HUES48 (cell line): ENCODE measurements around the gene UGT2B15.
"Not testable (repeated sequence)": the region's sequence is repeated elsewhere in the genome, so short reads cannot be mapped to it uniquely, and the experiment has no call there.

Experiments used
- H3K27ac ChIP-seq: one replicate; pipeline ENCODE4 v1.7.0; 2013; ENCODE audit warnings: low read depth, low read length, inconsistent platforms
- H3K27me3 ChIP-seq: 2 replicates; pipeline ENCODE4 v1.6.1; 2013; ENCODE audit warnings: mild to moderate bottlenecking, low read length; ENCODE audit not compliant: control insufficient read depth, insufficient read depth
- H3K36me3 ChIP-seq: 2 replicates; pipeline ENCODE4 v1.6.1; 2013; ENCODE audit warnings: low read length; ENCODE audit not compliant: control insufficient read depth, insufficient read depth
- H3K4me1 ChIP-seq: 2 replicates; pipeline ENCODE4 v1.6.1; 2013; ENCODE audit warnings: mild to moderate bottlenecking, low read length; ENCODE audit not compliant: control insufficient read depth, insufficient read depth
- H3K4me3 ChIP-seq: 2 replicates; pipeline ENCODE4 v1.5.1; 2013; ENCODE audit warnings: mild to moderate bottlenecking, low read depth, low read length
- H3K9ac ChIP-seq: 2 replicates; pipeline ENCODE4 v1.6.1; 2013; ENCODE audit warnings: mild to moderate bottlenecking, low read depth, low read length, moderate library complexity
- H3K9me3 ChIP-seq: 2 replicates; pipeline ENCODE4 v1.6.1; 2013; ENCODE audit warnings: low read length; ENCODE audit not compliant: control insufficient read depth, insufficient read depth

The UGT2B15 gene

DNA sequence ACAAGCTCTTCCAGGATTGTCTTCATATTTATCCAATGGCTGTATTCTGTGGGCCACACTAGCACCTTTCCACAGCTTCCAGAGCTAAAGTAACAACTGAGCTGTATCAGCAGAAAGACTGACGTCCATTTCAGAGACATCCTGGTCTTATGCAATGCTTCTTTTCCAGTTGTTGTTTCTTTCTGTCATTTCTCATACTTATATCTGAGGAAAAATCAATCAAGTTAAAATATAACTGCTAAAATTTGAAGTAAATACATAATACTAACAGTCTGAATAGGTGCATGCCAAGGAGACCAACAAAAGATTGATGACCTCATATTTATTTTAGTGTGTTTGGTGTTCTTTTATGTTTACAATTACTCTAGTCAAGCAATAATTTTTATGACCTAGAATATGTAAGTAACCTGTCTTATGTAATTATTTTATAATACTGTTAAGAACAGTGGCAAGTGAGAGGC, at the start of gene UGT2B15:
UGT2B15 (minus strand) TSS at position 174 of the 461 bp plus-strand sequence; CDS start at position 140, 34 bp downstream.
- H3K9me3 ChIP-seq, H3K27me3 ChIP-seq, H3K4me1 ChIP-seq, H3K9ac ChIP-seq, H3K4me3 ChIP-seq, H3K36me3 ChIP-seq, H3K27ac ChIP-seq: not testable (repeated sequence)

DNA sequence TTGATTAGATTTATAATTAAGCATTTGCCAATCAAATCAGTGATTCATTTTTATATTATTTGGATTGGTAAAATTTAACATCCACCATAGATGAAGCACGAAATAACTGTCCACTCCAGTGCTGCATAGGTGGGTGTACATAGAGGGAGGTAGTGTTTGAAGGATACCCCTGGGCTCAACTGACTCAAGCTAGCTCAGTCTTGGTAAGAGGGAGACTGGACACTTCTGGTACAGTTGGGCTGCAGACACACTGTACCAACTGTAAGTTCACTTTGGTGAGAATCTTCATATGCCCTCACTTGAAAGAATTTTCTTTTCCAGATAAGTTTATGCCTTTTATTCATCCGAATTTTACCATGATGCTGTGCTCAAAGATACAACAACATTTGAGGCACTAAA, 48.6 kb upstream of the UGT2B15 start:
- Histone ChIP-seq H3K27me3 (no peaks in the 10 kb centered on the region), H3K9me3 (peaks cover 5% of the 10 kb centered on the region; the same call in 1 of the 2 replicates), H3K9ac (no peak overlapping the region), H3K4me1 (peaks cover 9% of the 10 kb centered on the region; the same call in 1 of the 2 replicates), H3K27ac (no peak overlapping the region), H3K36me3 (no peaks in the 10 kb centered on the region), H3K4me3 (no peak overlapping the region)

DNA sequence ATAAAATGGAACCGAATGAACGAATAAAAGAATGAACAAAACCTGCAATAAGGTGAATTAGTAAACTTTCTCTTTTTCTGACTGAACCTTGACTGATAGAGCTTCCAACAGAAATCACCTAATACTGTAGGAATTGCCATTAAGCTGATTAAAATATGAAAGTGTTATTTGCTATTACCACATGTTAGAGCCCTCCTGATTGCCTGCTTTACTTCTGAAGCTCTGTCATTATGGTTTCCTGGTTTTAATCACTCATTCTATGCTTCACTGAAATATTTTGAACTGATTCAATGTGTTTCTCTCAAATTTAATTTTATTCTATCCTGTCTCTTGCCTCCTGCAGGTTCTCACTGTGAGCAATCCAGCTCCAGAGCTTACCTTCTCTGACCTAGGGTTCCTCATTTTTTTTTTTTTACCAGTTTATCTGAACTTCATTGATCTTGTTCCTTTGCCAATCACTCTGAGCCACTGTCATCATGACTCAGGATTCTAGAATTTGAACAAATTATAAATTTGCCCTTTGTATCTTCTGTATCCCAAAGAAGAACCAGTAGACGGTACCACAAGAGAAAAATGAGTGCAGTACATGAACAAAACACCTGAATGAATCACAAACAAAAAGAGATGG, 48.1 kb upstream of the UGT2B15 start:
- Histone ChIP-seq H3K9ac (no peak overlapping the region), H3K27ac (no peak overlapping the region), H3K4me1 (peaks cover 9% of the 10 kb centered on the region; the same call in 1 of the 2 replicates), H3K36me3 (no peaks in the 10 kb centered on the region), H3K9me3 (peaks cover 5% of the 10 kb centered on the region; the same call in 1 of the 2 replicates), H3K4me3 (no peak overlapping the region), H3K27me3 (no peaks in the 10 kb centered on the region)

DNA sequence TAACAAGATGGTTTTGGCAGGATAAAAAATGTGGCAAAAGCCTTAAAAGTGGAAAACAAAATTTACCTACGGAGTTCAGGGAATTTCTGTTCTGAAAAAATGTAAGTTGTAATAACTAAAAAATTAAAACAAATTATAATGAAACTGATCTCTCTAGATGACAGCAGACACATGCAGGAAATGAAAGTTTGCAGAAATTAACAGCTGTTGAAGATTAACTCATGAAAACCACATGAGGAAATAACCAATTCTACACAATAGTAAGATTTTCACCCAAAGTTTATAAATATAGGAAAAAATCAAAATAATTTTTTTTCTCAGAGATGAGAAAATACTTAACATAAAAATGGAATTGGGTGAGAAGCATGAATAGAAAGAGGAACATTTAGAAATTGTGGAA, 47.5 kb upstream of the UGT2B15 start:
- Histone ChIP-seq H3K9me3 (peaks cover 5% of the 10 kb centered on the region; the same call in 1 of the 2 replicates), H3K27ac (no peak overlapping the region), H3K4me3 (no peak overlapping the region), H3K9ac (no peak overlapping the region), H3K4me1 (peaks cover 9% of the 10 kb centered on the region; the same call in 1 of the 2 replicates), H3K27me3 (no peaks in the 10 kb centered on the region), H3K36me3 (no peaks in the 10 kb centered on the region)

DNA sequence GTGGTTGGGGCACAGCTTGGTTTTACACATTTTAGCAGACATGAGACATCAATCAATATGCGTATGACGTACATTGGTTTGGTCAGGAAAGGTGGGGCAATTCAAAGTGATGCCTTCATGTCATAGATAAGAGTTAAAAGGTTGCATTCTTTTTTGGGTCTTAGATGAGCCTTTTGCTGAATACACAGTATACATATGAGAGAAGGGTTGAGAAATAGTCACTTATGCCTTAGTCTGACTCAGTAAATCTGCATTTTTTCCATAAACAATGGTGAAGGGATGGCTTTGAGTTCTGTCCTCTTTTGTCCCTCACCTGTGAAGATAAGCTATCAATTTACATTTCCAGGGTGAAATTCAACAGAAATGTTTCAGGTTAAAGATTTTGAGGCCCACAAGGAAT, 43.9 kb upstream of the UGT2B15 start:
- Histone ChIP-seq H3K9ac (no peak overlapping the region), H3K27ac (peak overlapping the region; percentile 11), H3K27me3 (no peaks in the 10 kb centered on the region), H3K4me1 (peaks cover 9% of the 10 kb centered on the region; the same call in 1 of the 2 replicates), H3K36me3 (no peaks in the 10 kb centered on the region), H3K4me3 (no peak overlapping the region), H3K9me3 (no peaks in the 10 kb centered on the region)

DNA sequence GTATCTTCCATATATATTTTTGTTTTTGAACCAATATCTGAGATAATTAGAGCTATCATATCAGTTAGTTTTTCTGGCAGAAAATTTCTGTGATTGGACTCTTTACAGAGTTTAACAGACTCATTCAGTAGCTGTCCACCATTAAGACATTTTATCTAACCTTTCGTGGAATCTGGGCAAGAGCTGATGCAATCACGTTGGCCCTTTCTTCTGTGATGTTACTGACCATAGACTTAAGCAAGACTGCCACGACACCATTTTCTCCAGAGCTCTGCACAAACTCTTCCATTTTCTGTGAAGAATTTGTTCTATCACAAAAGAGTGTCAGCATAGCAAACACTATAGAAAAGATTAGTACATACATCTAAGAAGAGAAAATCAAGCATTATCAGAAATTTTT, 41.8 kb upstream of the UGT2B15 start:
- Histone ChIP-seq H3K27me3 (no peaks in the 10 kb centered on the region), H3K4me3 (no peak overlapping the region), H3K36me3 (no peaks in the 10 kb centered on the region), H3K9me3 (no peaks in the 10 kb centered on the region), H3K4me1 (peaks cover 9% of the 10 kb centered on the region; the same call in 1 of the 2 replicates), H3K27ac (no peak overlapping the region), H3K9ac (no peak overlapping the region)

DNA sequence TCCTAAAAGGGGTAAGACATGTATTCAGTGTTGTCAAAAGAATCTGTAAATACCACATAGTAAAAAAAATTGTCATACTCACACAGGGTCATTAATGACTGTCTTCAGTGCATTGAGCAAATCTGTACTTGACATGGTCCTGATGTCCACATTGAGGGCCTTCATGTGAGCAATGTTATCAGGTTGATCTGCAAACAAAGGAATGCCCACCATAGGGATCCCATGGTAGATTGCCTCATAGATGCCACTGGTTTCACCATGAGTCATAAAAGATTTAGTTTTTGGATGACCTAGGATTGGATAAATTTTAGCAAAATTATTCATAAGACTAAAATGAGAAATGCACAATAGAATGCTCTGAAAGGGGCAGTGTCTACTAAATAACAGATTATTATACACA, 38.1 kb upstream of the UGT2B15 start:
- Histone ChIP-seq H3K9ac (no peak overlapping the region), H3K27me3 (no peaks in the 10 kb centered on the region), H3K36me3 (no peaks in the 10 kb centered on the region), H3K4me1 (no peaks in the 10 kb centered on the region), H3K9me3 (0 out of 2 replicates have a peak, but pooled peaks cover 10% of the 10 kb centered on the region), H3K27ac (no peak overlapping the region), H3K4me3 (no peak overlapping the region)

DNA sequence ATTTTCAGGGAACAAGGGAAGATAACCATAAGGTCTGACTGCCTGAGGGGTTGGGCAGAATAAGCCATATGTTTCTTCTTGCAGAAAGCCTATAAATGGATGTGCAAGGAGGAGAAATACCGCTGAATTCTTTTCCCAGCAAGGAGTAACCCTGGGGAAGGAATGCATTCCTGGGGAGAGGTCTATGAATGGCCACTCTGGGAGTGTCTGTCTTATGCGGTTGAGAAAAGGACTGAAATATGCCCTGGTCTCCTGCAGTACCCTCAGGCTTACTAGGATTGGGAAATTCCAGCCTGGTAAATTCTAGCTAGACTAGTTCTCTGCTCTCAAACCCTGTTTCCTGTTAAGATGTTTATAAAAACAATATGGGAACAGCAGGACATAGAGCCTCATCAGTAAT, 32.7 kb upstream of the UGT2B15 start:
- not testable (repeated sequence) for H3K27me3 ChIP-seq, H3K4me3 ChIP-seq, H3K9ac ChIP-seq, H3K36me3 ChIP-seq, H3K4me1 ChIP-seq, H3K27ac ChIP-seq
- H3K9me3 ChIP-seq = peaks cover 10% of the 10 kb centered on the region; the same call in 1 of the 2 replicates

DNA sequence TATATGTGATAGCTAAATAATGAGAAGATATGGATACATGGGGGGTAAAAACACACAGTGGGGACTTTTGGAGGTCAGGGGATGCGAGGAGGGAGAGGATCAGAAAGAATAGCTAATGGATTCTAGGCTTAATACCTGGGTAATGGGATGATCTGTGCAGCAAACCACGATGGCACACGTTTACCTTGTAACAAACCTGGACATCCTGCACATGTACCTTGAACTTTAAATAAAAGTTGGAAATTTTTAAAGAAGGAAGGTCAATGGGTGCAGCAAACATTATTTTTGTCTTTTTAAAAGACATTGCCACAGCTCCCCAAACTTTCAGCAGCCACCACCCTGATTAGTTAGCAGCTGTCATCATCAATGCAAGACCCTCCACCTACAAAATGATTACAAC, 29.7 kb upstream of the UGT2B15 start:
- no peaks in the 10 kb centered on the region for H3K36me3 ChIP-seq
- H3K4me1 ChIP-seq = no peaks in the 10 kb centered on the region
- H3K9ac ChIP-seq = no peak overlapping the region
- H3K27me3 ChIP-seq = no peaks in the 10 kb centered on the region
- H3K9me3 ChIP-seq = peaks cover 10% of the 10 kb centered on the region; the same call in 1 of the 2 replicates
- H3K27ac ChIP-seq = no peak overlapping the region
- no peak overlapping the region for H3K4me3 ChIP-seq

DNA sequence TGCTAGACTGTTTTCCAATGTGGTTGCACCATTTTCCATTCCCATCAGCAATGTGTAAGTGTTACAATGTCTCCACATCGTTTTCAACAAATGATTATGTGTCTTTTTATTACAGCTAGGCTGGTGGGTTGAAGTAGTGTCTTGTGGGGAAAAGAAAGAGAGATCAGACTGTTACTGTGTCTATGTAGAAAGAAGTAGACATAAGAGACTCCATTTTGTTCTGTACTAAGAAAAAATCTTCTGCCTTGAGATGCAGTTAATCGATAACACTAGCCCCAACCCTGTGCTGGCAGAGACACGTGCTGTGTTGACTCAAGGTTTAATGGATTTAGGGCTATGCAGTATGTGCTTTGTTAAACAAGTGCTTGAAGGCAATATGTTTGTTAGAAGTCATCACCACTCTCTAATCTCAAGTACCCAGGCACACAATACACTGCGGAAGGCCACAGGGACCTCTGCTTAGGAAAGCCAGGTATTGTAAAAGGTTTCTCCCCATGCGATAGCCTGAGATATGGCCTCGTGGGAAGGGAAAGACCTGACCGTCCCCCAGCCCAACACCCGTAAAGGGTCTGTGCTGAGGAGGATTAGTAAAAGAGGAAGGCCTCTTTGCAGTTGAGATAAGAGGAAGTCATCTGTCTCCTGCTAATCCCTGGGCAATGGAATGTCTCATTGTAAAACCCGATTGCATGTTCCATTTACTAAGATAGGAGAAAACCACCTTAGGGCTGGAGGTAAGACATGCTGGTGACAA, 23.0 kb upstream of the UGT2B15 start:
- H3K36me3 ChIP-seq = no peaks in the 10 kb centered on the region
- no peak overlapping the region for H3K4me3 ChIP-seq

DNA sequence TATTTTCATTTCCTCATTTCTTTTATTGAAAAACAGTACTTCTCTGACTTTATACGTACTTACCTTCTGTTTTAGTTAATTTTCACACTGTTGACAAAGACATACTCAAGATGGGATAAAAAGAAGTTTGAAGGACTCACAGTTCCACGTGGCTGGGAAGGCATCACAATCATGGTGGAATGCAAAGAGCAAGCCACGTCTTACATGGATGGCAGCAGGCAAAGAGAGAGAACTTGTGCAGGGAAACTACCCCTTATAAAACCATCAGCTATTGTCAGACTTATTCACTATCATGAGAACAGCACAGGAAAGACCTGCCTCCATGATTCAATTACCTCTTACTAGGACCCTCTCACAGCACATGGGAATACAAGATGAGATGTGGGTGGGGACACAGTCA, 20.7 kb upstream of the UGT2B15 start:
- Histone ChIP-seq H3K4me1 (no peaks in the 10 kb centered on the region), H3K27ac (no peak overlapping the region), H3K4me3 (no peak overlapping the region), H3K9ac (no peak overlapping the region), H3K9me3 (peaks cover 24% of the 10 kb centered on the region; the same call in 1 of the 2 replicates), H3K36me3 (no peaks in the 10 kb centered on the region), H3K27me3 (no peaks in the 10 kb centered on the region)

More for the DNA sequence above, 23.0 kb upstream of the UGT2B15 start:
- Histone ChIP-seq H3K4me1 (no peaks in the 10 kb centered on the region), H3K27ac (no peak overlapping the region), H3K9ac (no peak overlapping the region), H3K9me3 (peaks cover 24% of the 10 kb centered on the region; the same call in 1 of the 2 replicates), H3K27me3 (no peaks in the 10 kb centered on the region)
